Astrocyte of the cerebellum (primary cell): ENCODE measurements around the gene VPS13D.

ENCODE experiments used
- DNase-seq: peaks from one replicate; pipeline ENCODE4 v3.0.0-alpha.2; 2011; ENCODE audit warnings: low read depth
- H3K4me3 ChIP-seq: 2 replicates; pipeline ENCODE4 v1.5.1; 2011; ENCODE audit warnings: mild to moderate bottlenecking, low read depth, low read length, moderate library complexity
- CTCF ChIP-seq: IDR thresholded peaks from 2 replicates; pipeline ENCODE4 v1.5.1; 2012; ENCODE audit warnings: low read length, low read depth, moderate library complexity, mild to moderate bottlenecking; ENCODE audit errors: missing control alignments
- in situ Hi-C: cut with HindIII; loops from 2 replicates; pipeline ENCODE4 v1.10.0; 2017; ENCODE audit warnings: low sequenced_read_pairs

Gene VPS13D

GRCh38 chr1:12422488-12422887 lies 192.7 kb downstream of the VPS13D start:
- in situ Hi-C loops = no loop called here
- H3K4me3 ChIP-seq = no peak overlapping the region
- DNase-seq = no peak
- no peak for TF ChIP-seq CTCF

GRCh38 chr1:12424087-12424529 lies 194.3 kb downstream of the VPS13D start:
- DNase-seq = no peak
- no peak overlapping the region for H3K4me3 ChIP-seq
- no peak for TF ChIP-seq CTCF
- in situ Hi-C loops = no loop called here

GRCh38 chr1:12424793-12425192 lies 195.0 kb downstream of the VPS13D start:
- DNase-seq = no peak
- no peak overlapping the region for H3K4me3 ChIP-seq
- in situ Hi-C loops = no loop called here
- TF ChIP-seq CTCF = no peak

- no peak overlapping the region for H3K4me3 ChIP-seq
- in situ Hi-C loops = no loop called here
- no peak for TF ChIP-seq CTCF
- DNase-seq = no peak
Observed at GRCh38 chr1:12426030-12426429, 196.2 kb downstream of the VPS13D start.

GRCh38 chr1:12428334-12428733 lies 198.5 kb downstream of the VPS13D start:
- in situ Hi-C loops = no loop called here
- no peak overlapping the region for H3K4me3 ChIP-seq
- TF ChIP-seq CTCF = no peak
- DNase-seq = no peak

GRCh38 chr1:12430525-12430924 lies 200.7 kb downstream of the VPS13D start:
- in situ Hi-C loops = no loop called here
- H3K4me3 ChIP-seq = no peak overlapping the region
- no peak for DNase-seq
- no peak for TF ChIP-seq CTCF

GRCh38 chr1:12432897-12433296 lies 203.1 kb downstream of the VPS13D start:
- TF ChIP-seq CTCF = no peak
- DNase-seq = no peak
- in situ Hi-C loops = no loop called here
- no peak overlapping the region for H3K4me3 ChIP-seq
